Stimulated activated CD8-positive, alpha-beta memory T cell treated with anti-CD3 and anti-CD28 coated beads, Interleukin-2, amount 100 ng/mL, for 48 hours (primary cell): ENCODE measurements around the gene GPR82.
"Not testable (repeated sequence)": the region's sequence is repeated elsewhere in the genome, so short reads cannot be mapped to it uniquely, and the experiment has no call there.

ENCODE experiments used
- DNase-seq, 2 donors: peaks; one replicate each; pipeline ENCODE4 v3.0.0-alpha.2; 2020; ENCODE audit warnings: low read depth in 2 of 2

Gene GPR82

GRCh38 chrX:41723826-41724225 lies at the start of gene GPR82:
TSS of gene GPR82 (plus strand) at chrX:41724181. CDS start at chrX:41727027, 2,846 bp downstream.
- DNase-seq, result no peak

GRCh38 chrX:41676361-41676760 lies 47.6 kb upstream of the GPR82 start:
- not testable (repeated sequence) for DNase-seq

- DNase-seq, result no peak
These were observed 46.6 kb upstream of the GPR82 start for GRCh38 chrX:41677183-41678060.

- no peak for DNase-seq
These were observed 39.8 kb upstream of the GPR82 start for GRCh38 chrX:41684138-41684537.

GRCh38 chrX:41684940-41685339 lies 39.0 kb upstream of the GPR82 start:
- DNase-seq, result no peak

GRCh38 chrX:41686788-41687187 lies 37.2 kb upstream of the GPR82 start:
- no peak for DNase-seq

GRCh38 chrX:41688156-41688555 lies 35.8 kb upstream of the GPR82 start:
- no peak for DNase-seq

- DNase-seq, result no peak
These were observed 35.1 kb upstream of the GPR82 start, which contains the start of gene GPR34 for GRCh38 chrX:41688835-41689234. TSS of gene GPR34 (plus strand) at chrX:41688973. CDS start at chrX:41695634, 6,661 bp downstream.

- no peak for DNase-seq
These were observed 34.3 kb upstream of the GPR82 start for GRCh38 chrX:41689711-41690110.

GRCh38 chrX:41692162-41692749 lies 31.7 kb upstream of the GPR82 start:
- no peak for DNase-seq

- DNase-seq, result no peak
These were observed 31.0 kb upstream of the GPR82 start for GRCh38 chrX:41693024-41693423.

- DNase-seq, result no peak
These were observed 28.6 kb upstream of the GPR82 start for GRCh38 chrX:41695426-41695825.

- DNase-seq, result no peak
These were observed 20.4 kb upstream of the GPR82 start for GRCh38 chrX:41703574-41704029.

- DNase-seq, result no peak
These were observed 18.9 kb upstream of the GPR82 start for GRCh38 chrX:41705042-41705441.

GRCh38 chrX:41705680-41706374 lies 18.2 kb upstream of the GPR82 start:
- DNase-seq, result no peak

- DNase-seq, result no peak
These were observed 16.8 kb upstream of the GPR82 start for GRCh38 chrX:41707218-41707617.

- no peak for DNase-seq
These were observed 15.5 kb upstream of the GPR82 start for GRCh38 chrX:41708486-41708885.

GRCh38 chrX:41711021-41711667 lies 12.8 kb upstream of the GPR82 start:
- no peak for DNase-seq

GRCh38 chrX:41716222-41716621 lies 7.8 kb upstream of the GPR82 start:
- DNase-seq, result no peak

- no peak for DNase-seq
These were observed 7.1 kb upstream of the GPR82 start for GRCh38 chrX:41716767-41717473.
